RPMI7951 (cell line): Measurements from ENCODE around the gene PTGDR2. TPM values are rescaled to one million over a fixed set of nuclear protein-coding genes. Genes with fewer than 3 reads are reported as not detected.
A peak's percentile ranks its signal among the peaks of the same experiment; 100 is the strongest.
"Not testable (repeated sequence)": the region's sequence is repeated elsewhere in the genome, so short reads cannot be mapped to it uniquely, and the experiment has no call there.

Experiments
- DNase-seq: peaks from one replicate; pipeline ENCODE4 v3.0.0-alpha.2; 2012; ENCODE audit warnings: low read depth
- total RNA-seq: library from RNA; depleted of rRNA; stranded (reverse); fragments of >200 nt; shearing (Covaris generic); gene quantifications from 2 replicates; pipeline ENCODE4 v1.2.3, GENCODE V29; 2014

PTGDR2 gene
- total RNA-seq, 1 experiment from 2014 or later = not detected

- no peak for DNase-seq
Observed at GRCh38 chr11:60842668-60843600, 12.8 kb downstream of the PTGDR2 start.

DNA sequence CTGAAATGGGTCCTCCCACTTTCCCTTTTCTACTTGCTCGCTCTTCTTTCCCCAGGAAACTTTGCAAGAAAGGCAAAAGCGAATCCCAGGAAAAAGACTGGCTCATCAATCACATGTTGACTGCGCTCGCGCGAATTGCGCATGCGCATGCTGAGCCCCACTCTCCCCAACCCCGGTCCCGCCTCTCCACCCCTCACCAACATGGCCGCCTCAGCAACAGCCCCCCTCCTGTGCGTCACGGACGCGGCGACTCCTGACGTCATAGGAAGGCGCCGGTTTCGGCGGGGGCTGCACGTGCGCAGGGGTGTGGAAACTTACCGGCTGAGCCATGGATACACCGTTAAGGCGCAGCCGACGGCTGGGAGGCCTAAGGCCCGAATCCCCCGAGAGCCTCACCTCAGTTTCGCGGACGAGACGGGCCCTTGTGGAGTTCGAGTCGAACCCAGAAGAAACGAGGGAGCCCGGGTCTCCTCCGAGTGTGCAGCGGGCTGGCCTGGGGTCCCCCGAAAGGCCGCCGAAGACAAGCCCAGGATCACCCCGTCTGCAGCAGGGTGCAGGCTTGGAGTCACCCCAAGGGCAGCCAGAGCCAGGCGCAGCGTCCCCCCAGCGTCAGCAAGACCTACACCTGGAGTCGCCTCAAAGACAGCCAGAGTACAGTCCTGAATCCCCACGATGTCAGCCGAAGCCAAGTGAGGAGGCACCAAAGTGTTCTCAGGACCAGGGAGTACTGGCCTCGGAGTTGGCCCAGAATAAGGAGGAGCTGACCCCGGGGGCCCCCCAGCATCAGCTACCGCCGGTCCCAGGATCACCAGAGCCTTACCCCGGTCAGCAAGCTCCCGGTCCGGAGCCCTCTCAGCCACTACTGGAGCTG is 13.7 kb downstream of the PTGDR2 start, which contains the start of gene CCDC86:
Gene CCDC86 (plus strand): TSS at position 317 of the 871 bp plus-strand sequence. CDS start 12 bp downstream, at position 329.
- DNase-seq = peak; percentile 93

- DNase-seq = peak; percentile 92
Observed at GRCh38 chr11:60840470-60841430, 15.0 kb downstream of the PTGDR2 start.

DNA sequence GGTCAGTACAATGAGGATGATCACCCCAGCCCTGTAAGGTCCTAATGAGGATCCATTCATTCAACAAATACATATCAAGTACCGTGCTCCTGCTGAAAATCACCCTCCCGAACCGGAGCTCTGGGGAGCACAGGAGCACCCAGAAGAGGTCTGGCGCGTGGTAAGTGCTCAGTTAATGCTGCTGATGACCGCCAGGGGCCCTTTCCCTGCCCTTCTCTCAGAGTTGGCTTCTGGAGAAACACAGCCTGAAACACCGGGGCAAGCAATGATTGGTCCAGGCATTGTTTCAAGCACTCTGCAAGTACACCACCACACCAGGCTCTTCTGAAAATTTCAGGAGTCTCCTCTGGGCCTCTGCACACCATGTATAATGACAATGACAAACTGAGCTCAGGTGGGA is 17.6 kb downstream of the PTGDR2 start:
- DNase-seq = no peak

DNA sequence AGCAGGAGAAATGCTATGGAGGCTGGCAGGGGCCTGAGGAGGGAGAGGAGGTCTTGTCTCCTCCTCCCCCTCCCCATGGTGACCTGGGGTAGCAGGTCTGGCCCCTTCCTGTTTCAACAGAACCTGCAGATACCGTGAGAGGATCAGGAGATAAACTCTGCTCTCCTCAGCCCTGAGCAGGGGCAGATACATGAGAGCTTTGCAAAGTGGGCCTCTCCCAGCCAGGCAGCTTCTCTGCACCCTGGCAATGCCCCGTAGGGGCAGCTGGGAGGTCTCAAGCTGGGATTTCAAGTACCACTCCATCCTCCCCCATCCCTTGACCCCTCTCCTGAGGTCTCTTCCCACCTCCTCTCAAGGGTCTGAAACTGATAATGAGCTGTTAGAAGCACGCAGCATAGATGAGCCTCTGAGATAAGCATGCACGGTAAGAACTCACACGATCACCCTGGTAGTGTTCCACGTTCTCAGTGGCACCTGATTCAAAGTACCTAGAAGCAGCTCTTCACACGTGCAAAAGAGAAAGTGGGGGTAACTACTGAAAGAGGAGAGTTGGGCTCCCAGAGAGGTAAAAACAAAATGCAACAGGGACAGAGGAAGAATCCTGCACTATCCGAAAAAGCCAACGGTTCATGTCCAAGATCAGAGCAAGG is 18.8 kb downstream of the PTGDR2 start:
- DNase-seq = no peak

- no peak for DNase-seq
Observed at GRCh38 chr11:60835534-60835846, 20.3 kb downstream of the PTGDR2 start.

DNA sequence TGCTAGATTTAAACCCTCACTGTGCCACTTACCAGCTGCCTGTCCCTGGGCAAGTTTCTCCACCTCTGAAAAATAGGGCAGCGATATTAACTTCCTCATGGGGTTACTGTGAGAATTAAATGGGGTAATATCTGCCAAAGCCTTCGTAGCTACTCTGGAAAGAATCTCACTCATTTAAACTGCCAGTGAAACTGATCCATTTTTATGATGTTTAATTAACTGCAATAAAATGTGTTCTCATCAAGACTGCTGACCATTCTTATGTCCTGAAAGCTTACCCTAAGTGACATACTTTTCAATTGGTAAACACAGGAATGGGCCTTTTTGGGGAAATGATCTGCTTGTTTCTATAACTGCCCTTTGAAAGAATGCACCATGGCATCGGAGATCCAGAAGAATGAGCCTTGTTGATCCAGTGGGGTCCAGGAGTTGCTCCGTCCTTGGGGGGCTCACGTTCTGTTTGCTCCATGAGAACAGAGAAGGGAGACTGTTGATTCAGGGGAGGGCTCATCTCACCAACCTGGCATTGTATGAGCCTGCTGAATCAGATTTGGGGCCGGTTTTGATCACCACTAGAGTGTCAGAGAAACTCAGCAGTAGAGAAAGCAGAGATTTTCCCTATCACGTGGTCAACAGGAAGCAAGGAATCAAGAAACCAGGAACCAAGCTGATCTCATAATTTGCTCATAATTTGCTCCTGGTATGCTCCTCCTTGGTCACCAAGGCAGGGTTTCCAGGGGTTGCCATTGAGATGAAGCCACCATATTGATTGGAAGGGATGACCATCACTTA is 20.8 kb downstream of the PTGDR2 start:
- DNase-seq = no peak

- DNase-seq = peak; percentile 84
Observed at GRCh38 chr11:60831501-60832079, 24.2 kb downstream of the PTGDR2 start.

GRCh38 chr11:60831143-60831500 is 24.6 kb downstream of the PTGDR2 start:
- peak; percentile 73 for DNase-seq

DNA sequence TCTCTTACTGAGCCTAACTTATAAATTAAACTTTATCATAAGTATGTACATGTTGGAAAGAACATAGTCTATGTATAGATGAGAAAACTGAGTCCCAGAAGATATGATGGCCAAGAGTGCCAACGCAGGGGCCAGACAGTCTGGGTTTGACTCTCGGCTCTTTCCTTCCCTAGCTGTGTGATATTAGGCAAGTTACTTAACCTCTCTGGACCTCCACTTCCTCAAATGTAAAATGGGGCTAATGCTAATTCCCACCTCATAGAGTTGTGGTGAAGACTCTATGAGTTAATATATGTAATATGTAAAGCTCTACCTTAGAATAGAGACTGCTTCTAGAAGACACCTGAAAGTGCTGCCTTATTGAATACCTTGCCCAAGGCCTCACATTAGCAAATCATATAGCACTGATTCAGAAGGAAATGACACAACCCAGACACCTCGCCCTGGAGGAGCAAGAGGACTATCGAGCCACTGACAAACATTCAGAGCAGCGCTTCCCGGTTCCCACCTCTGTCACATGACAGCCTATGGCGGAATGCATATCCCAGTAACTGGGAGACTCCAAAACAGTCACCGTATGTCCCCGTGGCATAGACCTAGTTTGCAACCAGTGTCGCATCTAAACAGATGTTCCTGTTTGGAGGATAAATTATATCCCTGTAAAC is 25.1 kb downstream of the PTGDR2 start:
- DNase-seq = no peak

- no peak for DNase-seq
Observed at GRCh38 chr11:60825790-60826189, 30.0 kb downstream of the PTGDR2 start.

DNA sequence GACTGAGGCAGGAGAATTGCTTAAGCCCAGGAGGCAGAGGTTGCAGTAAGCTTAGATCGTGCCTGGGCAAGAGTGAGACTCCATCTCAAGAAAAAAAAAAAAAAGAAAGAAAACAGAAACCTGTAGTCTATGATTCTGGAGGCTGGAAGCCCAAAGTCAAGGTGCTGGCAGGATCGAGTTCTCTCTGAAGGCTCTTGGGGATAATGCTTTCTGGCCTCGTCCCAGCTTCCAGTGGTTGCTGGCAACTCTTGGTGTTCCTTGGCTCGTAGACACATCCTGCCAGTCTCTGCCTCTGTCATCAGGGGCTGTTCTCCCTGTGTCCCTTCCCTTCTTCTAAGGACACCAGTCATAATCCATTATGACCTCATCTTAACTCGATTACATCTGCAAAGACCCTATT is 30.6 kb downstream of the PTGDR2 start:
- no peak for DNase-seq

DNA sequence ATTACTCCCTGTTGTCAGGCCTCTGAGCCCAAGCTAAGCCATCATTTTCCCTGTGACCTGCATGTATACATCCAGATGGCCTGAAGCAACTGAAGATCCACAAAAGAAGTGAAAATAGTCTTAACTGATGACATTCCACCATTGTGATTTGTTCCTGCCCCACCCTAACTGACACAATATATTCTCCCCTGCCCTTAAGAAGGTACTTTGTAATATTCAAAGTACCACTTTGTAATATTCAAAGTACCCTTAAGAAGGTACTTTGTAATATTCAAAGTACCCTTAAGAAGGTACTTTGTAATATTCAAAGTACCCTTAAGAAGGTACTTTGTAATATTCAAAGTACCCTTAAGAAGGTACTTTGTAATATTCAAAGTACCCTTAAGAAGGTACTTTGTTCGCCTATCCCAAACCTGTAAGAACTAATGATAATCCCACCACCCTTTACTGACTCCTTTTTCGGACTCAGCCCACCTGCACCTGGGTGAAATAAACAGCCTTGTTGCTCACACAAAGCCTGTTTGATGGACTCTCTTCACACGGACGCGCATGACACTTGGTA is 31.9 kb downstream of the PTGDR2 start:
- not testable (repeated sequence) for DNase-seq

- DNase-seq = no peak
Observed at GRCh38 chr11:60821827-60822599, 33.7 kb downstream of the PTGDR2 start.

DNA sequence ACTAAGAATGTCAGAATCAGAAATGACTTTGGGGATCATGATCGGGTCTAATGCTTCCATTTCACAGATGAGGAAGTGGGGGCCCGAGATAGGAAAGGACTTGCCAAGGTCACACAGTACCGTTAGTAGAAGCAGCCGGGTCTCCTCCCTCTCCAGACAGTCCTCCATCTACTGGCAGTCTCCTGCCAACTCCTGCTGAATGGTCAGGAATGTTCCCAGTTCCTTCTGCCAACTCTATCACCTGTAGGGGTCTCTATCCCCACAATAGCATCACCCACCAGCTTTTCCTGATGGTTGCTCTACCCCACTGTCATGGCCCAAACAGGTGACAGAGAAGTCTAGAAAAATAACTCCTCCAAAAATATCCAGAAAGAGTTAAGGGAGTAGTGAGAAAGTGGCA is 37.7 kb downstream of the PTGDR2 start:
- no peak for DNase-seq

DNA sequence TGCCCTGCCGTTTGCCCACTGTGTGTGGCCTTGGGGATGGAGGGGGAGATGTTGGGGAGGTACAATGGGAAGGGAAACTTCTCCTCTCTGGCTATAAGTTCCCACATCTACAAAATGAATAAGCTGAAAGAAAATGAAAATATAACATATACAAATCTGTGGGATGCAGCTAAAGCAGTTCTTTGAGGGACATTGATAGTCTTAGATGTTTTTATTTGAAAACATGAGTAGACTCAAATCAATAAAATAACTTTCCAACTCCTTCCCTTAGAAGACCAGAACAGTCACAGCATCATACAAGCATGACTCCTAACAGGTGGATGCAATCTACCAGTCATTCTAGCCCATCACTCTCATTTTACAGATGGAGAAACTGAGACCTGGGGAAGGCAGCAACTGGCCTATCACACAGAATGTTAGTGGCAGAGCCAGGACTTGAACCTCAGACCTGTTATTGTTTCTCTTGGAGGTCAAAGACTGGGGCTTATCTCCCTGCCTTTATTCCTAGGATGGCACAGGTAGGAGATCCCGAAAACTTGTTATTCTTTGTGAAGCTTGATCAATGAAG is 39.1 kb downstream of the PTGDR2 start:
- no peak for DNase-seq

DNA sequence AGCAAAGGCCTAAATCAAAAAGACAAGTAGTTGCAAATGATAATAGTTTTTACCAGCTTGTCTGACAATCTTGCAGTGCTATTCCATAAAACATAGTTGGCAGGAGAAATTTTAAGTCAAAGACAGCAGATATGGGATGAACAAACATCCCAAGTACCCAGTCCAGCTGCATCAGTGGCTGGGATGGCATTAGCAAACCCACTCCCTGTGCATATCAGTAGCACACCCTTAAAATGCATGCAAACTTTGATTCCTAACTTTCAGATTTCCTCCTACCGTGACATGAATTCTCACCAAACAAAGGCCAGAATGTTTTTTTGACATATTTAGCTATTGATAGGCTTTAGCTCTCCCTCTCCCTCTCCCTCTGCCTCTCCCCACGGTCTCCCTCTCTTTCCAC is 41.6 kb downstream of the PTGDR2 start:
- DNase-seq = no peak

DNA sequence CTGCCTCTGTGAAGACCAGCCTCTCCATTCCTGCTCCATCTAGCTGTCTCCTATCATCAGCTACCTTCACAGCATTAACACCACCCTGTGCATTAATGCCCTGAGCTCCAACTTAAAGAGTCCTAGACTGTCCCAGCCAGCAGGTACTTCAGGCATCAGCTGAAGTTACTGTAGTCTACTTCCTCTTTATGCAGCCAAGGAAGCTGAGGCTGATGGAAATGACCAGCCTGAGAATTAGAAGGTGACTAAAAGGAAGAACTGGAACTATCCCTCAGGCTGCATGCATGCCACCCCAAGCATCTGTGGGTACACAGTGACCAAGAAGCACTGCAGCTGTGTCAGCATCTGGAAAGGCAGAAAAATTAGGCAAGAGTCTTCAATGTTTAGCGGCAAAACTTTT is 42.4 kb downstream of the PTGDR2 start:
- DNase-seq = no peak
